DND-41 (cell line): ENCODE results near the gene SULF2.

Experiments used
- ATAC-seq: fragments of 200-7000 bp; cut with Tn5 transposase; 3 replicates; pipeline ENCODE4 v1.9.1; 2021; ENCODE audit warnings: low read depth; ENCODE audit not compliant: insufficient read depth
- DNase-seq: peaks from one replicate; pipeline ENCODE4 v3.0.0-alpha.2; 2020
- H2AFZ ChIP-seq: 2 replicates; pipeline ENCODE4 v1.6.0; 2012; ENCODE audit warnings: low read depth, low read length
- H3K27ac ChIP-seq: 2 replicates; pipeline ENCODE4 v1.5.1; 2012; ENCODE audit warnings: low read length, inconsistent platforms
- H3K27me3 ChIP-seq: fragments of 200-600 bp; sonication (generic); 2 replicates; pipeline ENCODE4 v1.6.0; 2012; ENCODE audit warnings: low read length, mild to moderate bottlenecking, inconsistent platforms; ENCODE audit not compliant: insufficient read depth, poor library complexity
- H3K36me3 ChIP-seq: 2 replicates; pipeline ENCODE4 v1.5.1; 2012; ENCODE audit warnings: low read length, inconsistent platforms; ENCODE audit not compliant: insufficient read depth
- H3K4me1 ChIP-seq: 2 replicates; pipeline ENCODE4 v1.5.1; 2012; ENCODE audit warnings: mild to moderate bottlenecking, low read length; ENCODE audit not compliant: insufficient read depth
- H3K4me2 ChIP-seq: 2 replicates; pipeline ENCODE4 v1.6.0; 2012; ENCODE audit warnings: mild to moderate bottlenecking, moderate library complexity, low read length, inconsistent platforms; ENCODE audit not compliant: insufficient read depth
- H3K4me3 ChIP-seq, 2 experiments: fragments of 200-600 bp in 1 of 2; shearing (Covaris generic) in 1 of 2; 2 replicates each; pipeline ENCODE4 v1.5.1; 2012 to 2016; ENCODE audit warnings: inconsistent platforms in 2 of 2, low read length in 2 of 2, mild to moderate bottlenecking in 2 of 2, low read depth in 1 of 2, moderate library complexity in 1 of 2
- H3K79me2 ChIP-seq: 2 replicates; pipeline ENCODE4 v1.6.0; 2012; ENCODE audit warnings: low read length, inconsistent platforms; ENCODE audit not compliant: insufficient read depth
- H3K9ac ChIP-seq: 2 replicates; pipeline ENCODE4 v1.6.0; 2012; ENCODE audit warnings: low read depth, mild to moderate bottlenecking, inconsistent platforms, low read length, moderate library complexity
- H3K9me3 ChIP-seq: 2 replicates; pipeline ENCODE4 v1.5.1; 2012; ENCODE audit warnings: low read length, moderate library complexity, mild to moderate bottlenecking, inconsistent platforms; ENCODE audit not compliant: insufficient read depth, severe bottlenecking
- H4K20me1 ChIP-seq: 2 replicates; pipeline ENCODE4 v1.6.0; 2012; ENCODE audit warnings: low read length; ENCODE audit not compliant: insufficient read depth
- EZH2 ChIP-seq: IDR thresholded peaks from 3 replicates; pipeline ENCODE4 v1.6.1; 2012; ENCODE audit warnings: borderline replicate concordance, low read depth, mild to moderate bottlenecking, moderate library complexity, low read length, inconsistent platforms; ENCODE audit not compliant: severe bottlenecking
- TF ChIP-seq, protein P1 (sequence below): IDR thresholded peaks from 2 replicates; pipeline ENCODE4 v1.5.1; 2012; ENCODE audit warnings: borderline replicate concordance, low read length, moderate library complexity, mild to moderate bottlenecking; ENCODE audit not compliant: poor library complexity, severe bottlenecking; ENCODE audit errors: extremely low read depth

Gene SULF2

DNA sequence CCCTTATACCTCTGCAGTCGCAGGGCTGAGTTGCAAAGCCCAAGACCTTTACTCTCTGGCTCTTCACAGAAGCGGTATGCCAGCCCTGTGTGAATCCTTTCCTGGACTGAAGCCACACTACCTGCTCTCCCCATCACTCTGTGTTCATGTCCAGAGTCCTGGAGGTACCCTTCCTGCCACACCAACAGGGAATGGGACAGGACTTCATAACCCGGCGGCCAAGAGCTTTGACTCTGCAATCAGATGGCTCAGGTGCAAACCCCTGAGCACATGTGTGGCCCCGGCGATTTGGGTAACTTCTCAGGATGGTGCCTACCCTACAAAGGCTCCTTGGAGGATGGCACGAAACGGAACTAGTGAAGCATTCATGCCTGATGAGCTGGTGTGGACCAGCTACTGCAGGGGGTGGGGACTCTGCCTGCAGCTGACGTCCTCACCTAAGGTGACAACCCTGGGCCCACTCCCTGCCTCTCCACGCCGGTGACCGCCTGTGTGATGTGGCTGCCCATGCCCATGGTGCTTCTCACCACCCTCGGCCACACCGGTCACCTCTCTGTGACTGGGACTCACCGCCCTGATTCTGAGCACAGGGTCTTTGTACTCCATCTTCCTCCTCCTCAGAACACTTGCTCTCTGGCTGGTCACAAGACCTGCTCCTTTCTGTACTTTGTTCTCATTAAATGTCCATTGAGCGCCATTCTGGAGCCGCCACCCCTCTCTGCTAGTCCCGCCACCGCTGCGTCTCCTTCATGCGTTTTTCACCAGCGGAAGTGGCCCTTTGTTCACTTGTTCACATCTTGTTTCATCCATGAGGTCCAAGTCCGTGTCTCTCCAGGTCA lies 116.7 kb downstream of the SULF2 start:
- H3K36me3 ChIP-seq = no peaks in the 10 kb centered on the region
- DNase-seq (no peak), ATAC-seq (no peak)
- no peak overlapping the region for H3K4me2 ChIP-seq
- H3K27me3 ChIP-seq = no peaks in the 10 kb centered on the region
- no peak overlapping the region for H3K4me3 ChIP-seq
- no peak overlapping the region for H2AFZ ChIP-seq
- H3K79me2 ChIP-seq = no peaks in the 10 kb centered on the region
- H3K27ac ChIP-seq = no peak overlapping the region
- H4K20me1 ChIP-seq = 0 out of 2 replicates have a peak, but pooled peaks cover 4% of the 10 kb centered on the region
- H3K9me3 ChIP-seq = no peaks in the 10 kb centered on the region
- TF ChIP-seq, protein P1, sequence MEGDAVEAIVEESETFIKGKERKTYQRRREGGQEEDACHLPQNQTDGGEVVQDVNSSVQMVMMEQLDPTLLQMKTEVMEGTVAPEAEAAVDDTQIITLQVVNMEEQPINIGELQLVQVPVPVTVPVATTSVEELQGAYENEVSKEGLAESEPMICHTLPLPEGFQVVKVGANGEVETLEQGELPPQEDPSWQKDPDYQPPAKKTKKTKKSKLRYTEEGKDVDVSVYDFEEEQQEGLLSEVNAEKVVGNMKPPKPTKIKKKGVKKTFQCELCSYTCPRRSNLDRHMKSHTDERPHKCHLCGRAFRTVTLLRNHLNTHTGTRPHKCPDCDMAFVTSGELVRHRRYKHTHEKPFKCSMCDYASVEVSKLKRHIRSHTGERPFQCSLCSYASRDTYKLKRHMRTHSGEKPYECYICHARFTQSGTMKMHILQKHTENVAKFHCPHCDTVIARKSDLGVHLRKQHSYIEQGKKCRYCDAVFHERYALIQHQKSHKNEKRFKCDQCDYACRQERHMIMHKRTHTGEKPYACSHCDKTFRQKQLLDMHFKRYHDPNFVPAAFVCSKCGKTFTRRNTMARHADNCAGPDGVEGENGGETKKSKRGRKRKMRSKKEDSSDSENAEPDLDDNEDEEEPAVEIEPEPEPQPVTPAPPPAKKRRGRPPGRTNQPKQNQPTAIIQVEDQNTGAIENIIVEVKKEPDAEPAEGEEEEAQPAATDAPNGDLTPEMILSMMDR = no peak
- TF ChIP-seq EZH2 = no peak
- no peak overlapping the region for H3K9ac ChIP-seq
- no peaks in the 10 kb centered on the region for H3K4me1 ChIP-seq

DNA sequence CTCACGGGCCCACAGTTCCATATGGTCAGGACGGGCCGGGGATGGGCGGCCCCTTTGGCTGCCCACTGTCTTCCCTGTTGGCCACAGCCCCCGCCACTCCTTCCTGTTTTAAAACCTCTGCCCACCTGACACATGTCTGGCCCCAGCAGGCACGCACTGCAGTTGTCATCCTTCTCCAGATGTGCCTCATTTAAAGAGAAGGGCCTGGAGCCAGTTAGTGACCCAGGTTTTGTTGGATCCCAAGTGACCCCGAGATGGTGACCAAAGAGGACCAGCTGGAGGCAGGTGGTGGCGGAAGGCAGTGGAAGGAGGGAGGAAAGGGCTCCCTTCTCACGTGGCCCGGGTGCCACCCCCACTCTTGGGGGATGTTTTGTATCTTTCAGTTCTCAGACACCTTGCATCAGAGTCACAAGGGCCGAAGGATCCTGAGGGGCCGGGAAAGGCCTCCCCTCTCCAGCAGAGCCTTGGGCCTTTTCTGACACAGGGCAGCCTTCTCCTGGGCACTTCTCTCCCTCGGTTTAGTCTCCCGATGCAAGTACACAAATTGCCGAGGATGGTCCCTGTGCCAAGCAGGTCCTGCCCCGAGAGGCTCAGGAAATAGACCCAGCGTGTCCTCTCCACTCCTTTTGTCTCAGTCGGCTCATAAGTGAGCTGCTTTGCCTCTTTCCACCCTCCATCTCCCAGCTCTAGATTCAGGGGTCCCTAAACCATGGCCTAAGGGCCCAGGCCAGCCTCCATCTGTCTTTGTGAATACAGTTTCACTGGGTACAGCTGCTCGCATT lies 117.6 kb downstream of the SULF2 start:
- 0 out of 2 replicates have a peak, but pooled peaks cover 4% of the 10 kb centered on the region for H4K20me1 ChIP-seq
- no peaks in the 10 kb centered on the region for H3K4me1 ChIP-seq
- no peaks in the 10 kb centered on the region for H3K36me3 ChIP-seq
- H3K9ac ChIP-seq = no peak overlapping the region
- no peak overlapping the region for H3K4me2 ChIP-seq
- DNase-seq (no peak), ATAC-seq (no peak)
- no peak overlapping the region for H2AFZ ChIP-seq
- H3K4me3 ChIP-seq = no peak overlapping the region
- no peak overlapping the region for H3K27ac ChIP-seq
- no peak for TF ChIP-seq EZH2
- TF ChIP-seq, protein P1 = no peak
- H3K79me2 ChIP-seq = no peaks in the 10 kb centered on the region
- no peaks in the 10 kb centered on the region for H3K9me3 ChIP-seq
- H3K27me3 ChIP-seq = no peaks in the 10 kb centered on the region

DNA sequence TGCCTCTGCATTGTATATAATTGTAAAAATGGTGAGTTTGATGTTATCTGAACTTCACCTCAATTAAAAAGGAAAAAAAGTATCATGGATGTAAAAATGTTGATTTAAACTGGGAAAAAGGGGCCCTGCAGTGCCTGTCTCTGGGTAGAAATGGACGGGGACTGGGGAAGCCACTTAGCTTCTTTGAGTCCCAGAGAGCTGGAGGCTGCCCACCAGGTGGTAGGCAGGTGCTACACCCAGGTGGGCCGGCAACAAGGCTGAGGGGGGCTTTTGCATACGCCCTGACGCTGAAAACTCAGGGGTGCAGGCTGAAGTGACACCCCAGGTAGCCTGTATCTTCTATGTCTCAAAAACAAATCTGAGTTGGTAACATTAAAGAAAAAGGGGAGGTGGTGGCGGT lies 118.2 kb downstream of the SULF2 start:
- ATAC-seq (no peak), DNase-seq (no peak)
- TF ChIP-seq EZH2 = no peak
- TF ChIP-seq, protein P1 = no peak
- no peak overlapping the region for H2AFZ ChIP-seq
- no peak overlapping the region for H3K4me2 ChIP-seq
- H3K27me3 ChIP-seq = no peaks in the 10 kb centered on the region
- H4K20me1 ChIP-seq = 0 out of 2 replicates have a peak, but pooled peaks cover 4% of the 10 kb centered on the region
- H3K79me2 ChIP-seq = no peaks in the 10 kb centered on the region
- H3K9ac ChIP-seq = no peak overlapping the region
- H3K9me3 ChIP-seq = no peaks in the 10 kb centered on the region
- H3K4me3 ChIP-seq = no peak overlapping the region
- no peak overlapping the region for H3K27ac ChIP-seq
- H3K36me3 ChIP-seq = no peaks in the 10 kb centered on the region
- no peaks in the 10 kb centered on the region for H3K4me1 ChIP-seq
